CD14-positive monocyte (primary cell): ENCODE measurements around the gene ZNF586. TPM values are rescaled to one million over a fixed set of nuclear protein-coding genes. Genes with fewer than 3 reads are reported as not detected.
A peak's percentile ranks its signal among the peaks of the same experiment; 100 is the strongest.

Experiments
- DNase-seq, 3 donors: peaks; one replicate each; pipeline ENCODE4 v3.0.0-alpha.2; 2011 to 2022
- H2AFZ ChIP-seq: 2 replicates; pipeline ENCODE4 v1.6.0; 2012; ENCODE audit warnings: mild to moderate bottlenecking, low read depth, low read length, inconsistent platforms; ENCODE audit not compliant: insufficient read depth, poor library complexity, severe bottlenecking
- H3K27ac ChIP-seq, 2 donors: 1 replicate in 1 of 2; 2 replicates in 1 of 2; pipeline ENCODE4 v1.5.1; 2012 to 2013; ENCODE audit warnings: low read length in 2 of 2, control low read depth in 1 of 2, inconsistent platforms in 1 of 2, low read depth in 1 of 2, mild to moderate bottlenecking in 1 of 2
- H3K27me3 ChIP-seq, 2 donors: one replicate each; pipeline versions ENCODE4 v1.6.0 to v1.6.1; 2011 to 2013; ENCODE audit warnings: low read length in 2 of 2; ENCODE audit not compliant: control insufficient read depth in 2 of 2, insufficient read depth in 2 of 2
- H3K36me3 ChIP-seq, 2 donors: replicated peaks in 1 of 2; 1 replicate in 1 of 2; 2 replicates in 1 of 2; pipeline versions ENCODE4 v1.5.1 to v1.6.1; 2012 to 2013; ENCODE audit warnings: low read length in 2 of 2, control low read depth in 1 of 2, inconsistent platforms in 1 of 2, mild to moderate bottlenecking in 1 of 2; ENCODE audit not compliant: insufficient read depth in 2 of 2, control insufficient read depth in 1 of 2
- H3K4me1 ChIP-seq, 2 donors: 1 replicate in 1 of 2; 2 replicates in 1 of 2; pipeline versions ENCODE4 v1.5.1 to v1.6.1; 2012 to 2013; ENCODE audit warnings: low read length in 2 of 2, control low read depth in 1 of 2, inconsistent platforms in 1 of 2, mild to moderate bottlenecking in 1 of 2, moderate library complexity in 1 of 2; ENCODE audit not compliant: insufficient read depth in 2 of 2, control insufficient read depth in 1 of 2
- H3K4me2 ChIP-seq: replicated peaks from 2 replicates; pipeline ENCODE3; 2012; ENCODE audit warnings: low read length, moderate library complexity, mild to moderate bottlenecking; ENCODE audit not compliant: poor library complexity, severe bottlenecking; ENCODE audit errors: extremely low read depth
- H3K4me3 ChIP-seq, 3 experiments: fragments of 200-600 bp in 1 of 3; sonication (generic) in 1 of 3; replicated peaks in 1 of 3; 1 replicate in 2 of 3; 2 replicates in 1 of 3; pipeline ENCODE4 v1.5.1; 2011 to 2013; ENCODE audit warnings: low read length in 3 of 3, mild to moderate bottlenecking in 3 of 3, control low read depth in 2 of 3, low read depth in 2 of 3, inconsistent platforms in 1 of 3, moderate library complexity in 1 of 3
- H3K79me2 ChIP-seq: 2 replicates; pipeline ENCODE4 v1.6.0; 2012; ENCODE audit warnings: mild to moderate bottlenecking, control low read depth, inconsistent platforms, low read length, moderate library complexity; ENCODE audit not compliant: insufficient read depth
- H3K9ac ChIP-seq: 2 replicates; pipeline ENCODE4 v1.6.0; 2017; ENCODE audit warnings: low read length, mild to moderate bottlenecking; ENCODE audit not compliant: insufficient read depth, poor library complexity, severe bottlenecking
- H3K9me3 ChIP-seq, 2 donors: replicated peaks in 1 of 2; 1 replicate in 1 of 2; 2 replicates in 1 of 2; pipeline versions ENCODE4 v1.5.1 to v1.6.1; 2012 to 2013; ENCODE audit warnings: low read length in 2 of 2, control low read depth in 1 of 2; ENCODE audit not compliant: control insufficient read depth in 1 of 2, insufficient read depth in 1 of 2
- H4K20me1 ChIP-seq: 2 replicates; pipeline ENCODE4 v1.6.0; 2012; ENCODE audit warnings: mild to moderate bottlenecking, low read length, control low read depth, moderate library complexity; ENCODE audit not compliant: insufficient read depth
- H3K27ac Mint-ChIP-seq, 7 donors: one replicate each; pipeline ENCODE4 v1.8.0; 2020; ENCODE audit warnings: mild to moderate bottlenecking in 7 of 7, mixed read lengths in 7 of 7, moderate library complexity in 6 of 7, inconsistent platforms in 2 of 7
- H3K27me3 Mint-ChIP-seq, 3 donors: one replicate each; pipeline ENCODE4 v1.8.0; 2021 to 2022; ENCODE audit warnings: low read depth in 3 of 3, mild to moderate bottlenecking in 3 of 3, mixed read lengths in 3 of 3, moderate library complexity in 3 of 3, inconsistent platforms in 1 of 3
- H3K36me3 Mint-ChIP-seq, 2 donors: one replicate each; pipeline ENCODE4 v1.8.0; 2020; ENCODE audit warnings: mixed read lengths in 2 of 2, inconsistent platforms in 1 of 2, mild to moderate bottlenecking in 1 of 2
- H3K4me1 Mint-ChIP-seq: one replicate; pipeline ENCODE4 v1.8.0; 2020; ENCODE audit warnings: mild to moderate bottlenecking, mixed read lengths
- H3K4me3 Mint-ChIP-seq, 2 donors: one replicate each; pipeline ENCODE4 v1.8.0; 2020; ENCODE audit warnings: mild to moderate bottlenecking in 2 of 2, mixed read lengths in 2 of 2, moderate library complexity in 1 of 2
- H3K9me3 Mint-ChIP-seq, 7 donors: one replicate each; pipeline ENCODE4 v1.8.0; 2020 to 2022; ENCODE audit warnings: mixed read lengths in 7 of 7, mild to moderate bottlenecking in 6 of 7, moderate library complexity in 6 of 7, inconsistent platforms in 2 of 7
- CTCF ChIP-seq: fragments of 200-600 bp; IDR thresholded peaks from one replicate; pipeline ENCODE4 v1.8.0; 2022; ENCODE audit warnings: antibody characterized with exemption, mild to moderate bottlenecking
- WGBS: methylation state at CpG from one replicate; pipeline ENCODE4 v1.1.5; 2013; ENCODE audit warnings: missing lambda C conversion rate; ENCODE audit not compliant: insufficient coverage; 5-methylcytosine and 5-hydroxymethylcytosine counted together
- intact Hi-C, 2 donors: fragments of 100-400 bp; cut with micrococcal nuclease; formaldehyde crosslinking; loops; one replicate each; pipeline versions ENCODE4 v1.15.0 to v1.15.1; 2023
- polyA plus RNA-seq, 3 donors: library from polyadenylated mRNA; depleted of rRNA in 1 of 3; unstranded in 2 of 3; stranded (reverse) in 1 of 3; fragments of 300-500 nt in 2 of 3; fragments of >200 nt in 1 of 3; fragmentation: Illumina TruSeq in 2 of 3; gene quantifications; 1 replicate in 2 of 3; 2 replicates in 1 of 3; pipeline ENCODE4 v1.2.3, GENCODE V29; 2012 to 2021

The ZNF586 gene
- polyA plus RNA-seq, 3 donors: 7.7 to 10.5 (median 10.2) TPM

- Histone ChIP-seq H4K20me1 (no peaks in the 10 kb centered on the region), H3K4me2 (peak overlapping the region; percentile 99), H2AFZ (peak overlapping the region; percentile 100), H3K36me3 (peaks cover 7 to 29% of the 10 kb centered on the region in 2 donors), H3K4me1 (peaks cover 33 to 39% of the 10 kb centered on the region in 2 donors), H3K4me3 (peak overlapping the region; percentile 81 to 99 (median 99)), H3K27ac (peak overlapping the region; percentile 76 to 91), H3K27me3 (no peaks in the 10 kb centered on the region), H3K79me2 (peaks cover 9% of the 10 kb centered on the region), H3K9me3 (no peaks in the 10 kb centered on the region), H3K9ac (peak overlapping the region; percentile 89)
- H3K27me3 Mint-ChIP-seq: peaks cover 0 to 4% (median 0%) of the 10 kb centered on the region in 3 donors
- no peak for TF ChIP-seq CTCF
- 26% methylated on average over 11 of the region's 13 CpGs for WGBS
- peak overlapping the region; percentile 87 to 93 (median 89) for H3K27ac Mint-ChIP-seq
- H3K9me3 Mint-ChIP-seq: no peaks in the 10 kb centered on the region
- peaks cover 34% of the 10 kb centered on the region for H3K4me1 Mint-ChIP-seq
- intact Hi-C loops: loop anchor here (2.0 to 5.0 kb wide), 3 partner anchors 35 to 45 kb away; partner anchors contain the start of genes ZNF586 (in 1 of the 2) and ZNF587 (in 1 of the 2)
- DNase-seq: no peak
- peak overlapping the region; percentile 93 to 96 for H3K4me3 Mint-ChIP-seq
- peaks cover 21 to 34% of the 10 kb centered on the region in 2 donors for H3K36me3 Mint-ChIP-seq
Measured at GRCh38 chr19:57813919-57814504, 44.5 kb downstream of the ZNF586 start.

- peak within 1 kb of the TSS; percentile 99 for H3K4me2 ChIP-seq
- H3K4me1 Mint-ChIP-seq: peaks cover 34% of the 10 kb centered on the region
Measured at GRCh38 chr19:57814505-57815246, 45.2 kb downstream of the ZNF586 start, which contains the start of gene ZNF552. Gene ZNF552 (minus strand): TSS chr19:57814913. CDS start chr19:57814743, 170 bp downstream.

More at GRCh38 chr19:57814505-57815246, 45.2 kb downstream of the ZNF586 start, which contains the start of gene ZNF552:
- Histone ChIP-seq H3K36me3 (peaks cover 2 to 22% of the 10 kb centered on the region in 2 donors), H3K4me1 (peaks cover 33 to 42% of the 10 kb centered on the region in 2 donors), H4K20me1 (no peaks in the 10 kb centered on the region), H2AFZ (peak within 1 kb of the TSS; percentile 100), H3K4me3 (peak within 1 kb of the TSS; percentile 81 to 99 (median 99)), H3K27ac (peak within 1 kb of the TSS; percentile 76 to 91), H3K9me3 (no peaks in the 10 kb centered on the region), H3K9ac (peak within 1 kb of the TSS; percentile 89), H3K27me3 (no peaks in the 10 kb centered on the region), H3K79me2 (peaks cover 13% of the 10 kb centered on the region)
- no peaks in the 10 kb centered on the region for H3K9me3 Mint-ChIP-seq
- under 1% methylated on average over 50 of the region's 50 CpGs for WGBS
- peaks cover 0 to 4% (median 0%) of the 10 kb centered on the region in 3 donors for H3K27me3 Mint-ChIP-seq
- peak within 1 kb of the TSS; percentile 93 to 96 for H3K4me3 Mint-ChIP-seq
- no peak for TF ChIP-seq CTCF
- H3K27ac Mint-ChIP-seq: peak within 1 kb of the TSS; percentile 87 to 93 (median 89)
- DNase-seq: peak; percentile 83 to 90 (median 86)
- intact Hi-C loops: loop anchor here (2.0 to 5.0 kb wide), 4 partner anchors 34 to 67 kb away; partner anchors contain the start of genes ZNF586 (in 1 of the 2), ZNF587 (in 1 of the 2) and ZNF776 (in 1 of the 2)
- peaks cover 14 to 28% of the 10 kb centered on the region in 2 donors for H3K36me3 Mint-ChIP-seq
